Measurements from ENCODE around the gene COL20A1.

GRCh38 chr20:63254606-63255384 is 38.2 kb upstream of the COL20A1 start:
- TF ChIP-seq POLR2A (IDR thresholded peaks at IDR 0.05), result no peak
- TF ChIP-seq, protein P1, sequence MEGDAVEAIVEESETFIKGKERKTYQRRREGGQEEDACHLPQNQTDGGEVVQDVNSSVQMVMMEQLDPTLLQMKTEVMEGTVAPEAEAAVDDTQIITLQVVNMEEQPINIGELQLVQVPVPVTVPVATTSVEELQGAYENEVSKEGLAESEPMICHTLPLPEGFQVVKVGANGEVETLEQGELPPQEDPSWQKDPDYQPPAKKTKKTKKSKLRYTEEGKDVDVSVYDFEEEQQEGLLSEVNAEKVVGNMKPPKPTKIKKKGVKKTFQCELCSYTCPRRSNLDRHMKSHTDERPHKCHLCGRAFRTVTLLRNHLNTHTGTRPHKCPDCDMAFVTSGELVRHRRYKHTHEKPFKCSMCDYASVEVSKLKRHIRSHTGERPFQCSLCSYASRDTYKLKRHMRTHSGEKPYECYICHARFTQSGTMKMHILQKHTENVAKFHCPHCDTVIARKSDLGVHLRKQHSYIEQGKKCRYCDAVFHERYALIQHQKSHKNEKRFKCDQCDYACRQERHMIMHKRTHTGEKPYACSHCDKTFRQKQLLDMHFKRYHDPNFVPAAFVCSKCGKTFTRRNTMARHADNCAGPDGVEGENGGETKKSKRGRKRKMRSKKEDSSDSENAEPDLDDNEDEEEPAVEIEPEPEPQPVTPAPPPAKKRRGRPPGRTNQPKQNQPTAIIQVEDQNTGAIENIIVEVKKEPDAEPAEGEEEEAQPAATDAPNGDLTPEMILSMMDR (IDR thresholded peaks at IDR 0.05 in 8 of 11, conservative IDR thresholded peaks at IDR 0.05 in 3 of 11), result no peak
- TF ChIP-seq POLR2AphosphoS5 (IDR thresholded peaks at IDR 0.05), result no peak

Measured in spleen (tissue), 7 donors.